Measurements from ENCODE around the gene PLEKHA4.

DNA sequence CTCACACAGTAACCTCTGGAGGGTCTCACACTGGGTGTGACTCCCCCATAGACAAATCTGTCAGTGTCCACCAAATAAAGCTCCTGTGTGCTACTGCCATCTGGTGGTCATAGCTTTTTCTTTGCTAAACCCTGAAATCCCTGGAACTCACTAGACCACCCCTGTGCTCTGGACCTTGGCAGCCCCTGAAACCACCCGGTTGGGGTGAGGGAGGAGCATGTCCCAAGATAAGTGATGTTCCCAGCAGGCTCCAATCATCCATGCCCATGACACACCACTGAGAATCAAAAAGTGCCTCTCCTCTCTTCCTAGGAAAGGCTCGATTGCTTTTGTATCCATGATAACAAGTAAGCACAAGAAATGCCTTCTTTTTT is 25.6 kb downstream of the PLEKHA4 start:
- TF ChIP-seq CTCF (IDR thresholded peaks at IDR 0.05; ENCODE audit: insufficient read depth, low read length, poor library complexity, severe bottlenecking): peak; percentile 92
- TF ChIP-seq EZH2phosphoT487 (conservative IDR thresholded peaks at IDR 0.05; ENCODE audit: low read length): no peak

Data from SU-DHL-6 (cell line).